T-helper 2 cell treated with Interferon-gamma antibody and Interleukin-4, amounts not matched to agents 5 μg/mL and 100 μg/mL, for 36 hours (primary cell): ENCODE data around the gene FGF14.

Experiments
- DNase-seq: peaks from one replicate; pipeline ENCODE4 v3.0.0; 2021; ENCODE audit warnings: low spot score
- H3K27ac Mint-ChIP-seq: one replicate; pipeline ENCODE4 v1.8.0; 2021; ENCODE audit warnings: mild to moderate bottlenecking, mixed read lengths
- H3K27me3 Mint-ChIP-seq: one replicate; pipeline ENCODE4 v1.8.0; 2021; ENCODE audit warnings: low read depth, mixed read lengths
- H3K36me3 Mint-ChIP-seq: one replicate; pipeline ENCODE4 v1.8.0; 2021; ENCODE audit warnings: low read depth, mixed read lengths
- H3K4me1 Mint-ChIP-seq: one replicate; pipeline ENCODE4 v1.8.0; 2021; ENCODE audit warnings: low read depth, mixed read lengths
- H3K4me3 Mint-ChIP-seq: one replicate; pipeline ENCODE4 v1.8.0; 2022; ENCODE audit warnings: mild to moderate bottlenecking, moderate library complexity, mixed read lengths
- H3K9me3 Mint-ChIP-seq: one replicate; pipeline ENCODE4 v1.8.0; 2021; ENCODE audit warnings: mixed read lengths

FGF14 gene

GRCh38 chr13:101811881-101812280 is 590.0 kb downstream of the FGF14 start:
- Mint-ChIP-seq H3K27me3 (no peaks in the 10 kb centered on the region), H3K36me3 (no peaks in the 10 kb centered on the region), H3K4me3 (no peak overlapping the region), H3K4me1 (no peaks in the 10 kb centered on the region), H3K27ac (no peak overlapping the region), H3K9me3 (no peaks in the 10 kb centered on the region)
- no peak for DNase-seq

- Mint-ChIP-seq H3K27ac (no peak overlapping the region), H3K9me3 (no peaks in the 10 kb centered on the region), H3K27me3 (no peaks in the 10 kb centered on the region), H3K4me1 (no peaks in the 10 kb centered on the region), H3K4me3 (no peak overlapping the region), H3K36me3 (no peaks in the 10 kb centered on the region)
- no peak for DNase-seq
Observed at GRCh38 chr13:101811284-101811839, 590.5 kb downstream of the FGF14 start.

GRCh38 chr13:101799196-101799595 is 602.7 kb downstream of the FGF14 start:
- no peak overlapping the region for H3K4me3 Mint-ChIP-seq
- H3K27ac Mint-ChIP-seq: no peak overlapping the region
- no peaks in the 10 kb centered on the region for H3K9me3 Mint-ChIP-seq
- H3K27me3 Mint-ChIP-seq: no peaks in the 10 kb centered on the region
- DNase-seq: no peak
- no peaks in the 10 kb centered on the region for H3K4me1 Mint-ChIP-seq
- H3K36me3 Mint-ChIP-seq: no peaks in the 10 kb centered on the region

- Mint-ChIP-seq H3K9me3 (no peaks in the 10 kb centered on the region), H3K27ac (no peak overlapping the region), H3K4me1 (no peaks in the 10 kb centered on the region), H3K27me3 (no peaks in the 10 kb centered on the region), H3K4me3 (no peak overlapping the region), H3K36me3 (no peaks in the 10 kb centered on the region)
- DNase-seq: no peak
Observed at GRCh38 chr13:101798437-101798836, 603.4 kb downstream of the FGF14 start.

- Mint-ChIP-seq H3K27me3 (no peaks in the 10 kb centered on the region), H3K4me3 (no peak overlapping the region), H3K27ac (no peak overlapping the region), H3K36me3 (no peaks in the 10 kb centered on the region), H3K9me3 (no peaks in the 10 kb centered on the region), H3K4me1 (no peaks in the 10 kb centered on the region)
- DNase-seq: no peak
Observed at GRCh38 chr13:101795460-101795859, 606.4 kb downstream of the FGF14 start.

- Mint-ChIP-seq H3K27me3 (no peaks in the 10 kb centered on the region), H3K4me3 (no peak overlapping the region), H3K27ac (no peak overlapping the region), H3K4me1 (no peaks in the 10 kb centered on the region), H3K36me3 (no peaks in the 10 kb centered on the region), H3K9me3 (no peaks in the 10 kb centered on the region)
- no peak for DNase-seq
Observed at GRCh38 chr13:101795025-101795424, 606.8 kb downstream of the FGF14 start.

GRCh38 chr13:101792189-101792588 is 609.7 kb downstream of the FGF14 start:
- DNase-seq: no peak
- H3K27me3 Mint-ChIP-seq: no peaks in the 10 kb centered on the region

GRCh38 chr13:101785858-101786257 is 616.0 kb downstream of the FGF14 start:
- no peak for DNase-seq
- no peaks in the 10 kb centered on the region for H3K27me3 Mint-ChIP-seq
- H3K9me3 Mint-ChIP-seq: no peaks in the 10 kb centered on the region
- H3K36me3 Mint-ChIP-seq: no peaks in the 10 kb centered on the region
- H3K27ac Mint-ChIP-seq: no peak overlapping the region
- H3K4me1 Mint-ChIP-seq: no peaks in the 10 kb centered on the region
- no peak overlapping the region for H3K4me3 Mint-ChIP-seq

More at GRCh38 chr13:101792189-101792588, 609.7 kb downstream of the FGF14 start:
- no peak overlapping the region for H3K27ac Mint-ChIP-seq
- H3K4me1 Mint-ChIP-seq: no peaks in the 10 kb centered on the region
- no peak overlapping the region for H3K4me3 Mint-ChIP-seq
- H3K36me3 Mint-ChIP-seq: no peaks in the 10 kb centered on the region
- H3K9me3 Mint-ChIP-seq: no peaks in the 10 kb centered on the region

GRCh38 chr13:101784313-101784712 is 617.5 kb downstream of the FGF14 start:
- Mint-ChIP-seq H3K36me3 (no peaks in the 10 kb centered on the region), H3K4me3 (no peak overlapping the region), H3K4me1 (no peaks in the 10 kb centered on the region), H3K9me3 (no peaks in the 10 kb centered on the region), H3K27me3 (no peaks in the 10 kb centered on the region), H3K27ac (no peak overlapping the region)
- DNase-seq: no peak

GRCh38 chr13:101783554-101783953 is 618.3 kb downstream of the FGF14 start:
- DNase-seq: no peak
- Mint-ChIP-seq H3K4me1 (no peaks in the 10 kb centered on the region), H3K27ac (no peak overlapping the region), H3K36me3 (no peaks in the 10 kb centered on the region), H3K27me3 (no peaks in the 10 kb centered on the region), H3K4me3 (no peak overlapping the region), H3K9me3 (no peaks in the 10 kb centered on the region)

- Mint-ChIP-seq H3K27me3 (no peaks in the 10 kb centered on the region), H3K9me3 (no peaks in the 10 kb centered on the region), H3K36me3 (no peaks in the 10 kb centered on the region), H3K4me1 (no peaks in the 10 kb centered on the region), H3K27ac (no peak overlapping the region), H3K4me3 (no peak overlapping the region)
- DNase-seq: no peak
Observed at GRCh38 chr13:101780211-101780610, 621.6 kb downstream of the FGF14 start.

GRCh38 chr13:101779147-101779546 is 622.7 kb downstream of the FGF14 start:
- Mint-ChIP-seq H3K27me3 (no peaks in the 10 kb centered on the region), H3K9me3 (no peaks in the 10 kb centered on the region), H3K27ac (no peak overlapping the region), H3K36me3 (no peaks in the 10 kb centered on the region), H3K4me3 (no peak overlapping the region), H3K4me1 (no peaks in the 10 kb centered on the region)
- no peak for DNase-seq

GRCh38 chr13:101775267-101775666 is 626.6 kb downstream of the FGF14 start:
- Mint-ChIP-seq H3K4me3 (no peak overlapping the region), H3K4me1 (no peaks in the 10 kb centered on the region), H3K36me3 (no peaks in the 10 kb centered on the region), H3K9me3 (no peaks in the 10 kb centered on the region), H3K27ac (no peak overlapping the region), H3K27me3 (no peaks in the 10 kb centered on the region)
- no peak for DNase-seq

- Mint-ChIP-seq H3K36me3 (no peaks in the 10 kb centered on the region), H3K27me3 (no peaks in the 10 kb centered on the region), H3K4me1 (no peaks in the 10 kb centered on the region), H3K27ac (no peak overlapping the region), H3K4me3 (no peak overlapping the region), H3K9me3 (no peaks in the 10 kb centered on the region)
- DNase-seq: no peak
Observed at GRCh38 chr13:101774393-101774792, 627.5 kb downstream of the FGF14 start.

GRCh38 chr13:101773062-101773461 is 628.8 kb downstream of the FGF14 start:
- Mint-ChIP-seq H3K27ac (no peak overlapping the region), H3K9me3 (no peaks in the 10 kb centered on the region), H3K27me3 (no peaks in the 10 kb centered on the region), H3K4me3 (no peak overlapping the region), H3K36me3 (no peaks in the 10 kb centered on the region), H3K4me1 (no peaks in the 10 kb centered on the region)
- no peak for DNase-seq
